Measurements from ENCODE around the gene SLC4A4. TPM values are rescaled to one million over a fixed set of nuclear protein-coding genes. Genes with fewer than 3 reads are reported as not detected.

The SLC4A4 gene
- total and polyA plus RNA-seq, 4 donors, result 3.2 to 78.6 (median 18.6) TPM

GRCh38 chr4:71366766-71367165, 27.9 kb downstream of the SLC4A4 start:
- Histone ChIP-seq H3K4me3 (no peak overlapping the region), H3K36me3 (ENCODE audit: control insufficient read depth in 4 of 4, insufficient read depth in 4 of 4, low read length in 4 of 4) (peaks cover 0 to 8% (median under 1%) of the 10 kb centered on the region in 4 donors), H3K9me3 (ENCODE audit: control insufficient read depth in 4 of 4, insufficient read depth in 3 of 4, low read length in 3 of 4) (no peaks in the 10 kb centered on the region), H3K27me3 (ENCODE audit: control insufficient read depth in 3 of 3, insufficient read depth in 3 of 3, low read length in 2 of 3) (no peaks in the 10 kb centered on the region), H3K4me1 (ENCODE audit: control insufficient read depth in 5 of 5, insufficient read depth in 5 of 5, low read length in 5 of 5) (peaks cover 0 to 2% (median 0%) of the 10 kb centered on the region in 5 donors), H3K27ac (ENCODE audit: low read depth in 1 of 2, low read length in 1 of 2) (no peak overlapping the region), H3K9ac (ENCODE audit: insufficient read depth in 1 of 2, low read length in 2 of 2) (no peak overlapping the region)
- WGBS, 2 donors, result 95 to 96% methylated on average over 3 of the region's 3 CpGs
- TF ChIP-seq CTCF (IDR thresholded peaks at IDR 0.05; ENCODE audit: control extremely low read depth, extremely low read depth), result no peak
- ATAC-seq (ENCODE audit: insufficient read depth, low FRiP score) (no peak), DNase-seq (no peak)

GRCh38 chr4:71367546-71367945, 28.7 kb downstream of the SLC4A4 start:
- Histone ChIP-seq H3K4me3 (no peak overlapping the region), H3K27me3 (ENCODE audit: control insufficient read depth in 3 of 3, insufficient read depth in 3 of 3, low read length in 2 of 3) (no peaks in the 10 kb centered on the region), H3K36me3 (ENCODE audit: control insufficient read depth in 4 of 4, insufficient read depth in 4 of 4, low read length in 4 of 4) (peaks cover 0 to 8% (median under 1%) of the 10 kb centered on the region in 4 donors), H3K9ac (ENCODE audit: insufficient read depth in 1 of 2, low read length in 2 of 2) (no peak overlapping the region), H3K9me3 (ENCODE audit: control insufficient read depth in 4 of 4, insufficient read depth in 3 of 4, low read length in 3 of 4) (no peaks in the 10 kb centered on the region), H3K4me1 (ENCODE audit: control insufficient read depth in 5 of 5, insufficient read depth in 5 of 5, low read length in 5 of 5) (peaks cover 0 to 7% (median 0%) of the 10 kb centered on the region in 5 donors), H3K27ac (ENCODE audit: low read depth in 1 of 2, low read length in 1 of 2) (no peak overlapping the region)
- DNase-seq (no peak), ATAC-seq (ENCODE audit: insufficient read depth, low FRiP score) (no peak)
- TF ChIP-seq CTCF (IDR thresholded peaks at IDR 0.05; ENCODE audit: control extremely low read depth, extremely low read depth), result no peak
- 93 to 94% methylated on average over 2 of the region's 2 CpGs for WGBS, 2 donors

- WGBS, 2 donors, result 88 to 90% methylated on average over 12 of the region's 12 CpGs
- ATAC-seq (ENCODE audit: insufficient read depth, low FRiP score) (no peak), DNase-seq (no peak)
- Histone ChIP-seq H3K27me3 (ENCODE audit: control insufficient read depth in 3 of 3, insufficient read depth in 3 of 3, low read length in 2 of 3) (no peaks in the 10 kb centered on the region), H3K9ac (ENCODE audit: insufficient read depth in 1 of 2, low read length in 2 of 2) (no peak overlapping the region), H3K27ac (ENCODE audit: low read depth in 1 of 2, low read length in 1 of 2) (no peak overlapping the region), H3K36me3 (ENCODE audit: control insufficient read depth in 4 of 4, insufficient read depth in 4 of 4, low read length in 4 of 4) (peaks cover 0 to 8% (median 2%) of the 10 kb centered on the region in 4 donors), H3K9me3 (ENCODE audit: control insufficient read depth in 4 of 4, insufficient read depth in 3 of 4, low read length in 3 of 4) (no peaks in the 10 kb centered on the region), H3K4me3 (no peak overlapping the region), H3K4me1 (ENCODE audit: control insufficient read depth in 5 of 5, insufficient read depth in 5 of 5, low read length in 5 of 5) (peaks cover 0 to 7% (median 0%) of the 10 kb centered on the region in 5 donors)
- TF ChIP-seq CTCF (IDR thresholded peaks at IDR 0.05; ENCODE audit: control extremely low read depth, extremely low read depth), result no peak
Measured at GRCh38 chr4:71368906-71369305, 30.1 kb downstream of the SLC4A4 start.

GRCh38 chr4:71369536-71369935, 30.7 kb downstream of the SLC4A4 start:
- Histone ChIP-seq H3K27me3 (ENCODE audit: control insufficient read depth in 3 of 3, insufficient read depth in 3 of 3, low read length in 2 of 3) (no peaks in the 10 kb centered on the region), H3K9me3 (ENCODE audit: control insufficient read depth in 4 of 4, insufficient read depth in 3 of 4, low read length in 3 of 4) (no peaks in the 10 kb centered on the region), H3K4me1 (ENCODE audit: control insufficient read depth in 5 of 5, insufficient read depth in 5 of 5, low read length in 5 of 5) (peaks cover 0 to 5% (median 0%) of the 10 kb centered on the region in 5 donors), H3K27ac (ENCODE audit: low read depth in 1 of 2, low read length in 1 of 2) (no peak overlapping the region), H3K4me3 (no peak overlapping the region), H3K36me3 (ENCODE audit: control insufficient read depth in 4 of 4, insufficient read depth in 4 of 4, low read length in 4 of 4) (peaks cover 0 to 8% (median 2%) of the 10 kb centered on the region in 4 donors), H3K9ac (ENCODE audit: insufficient read depth in 1 of 2, low read length in 2 of 2) (no peak overlapping the region)
- no peak for ATAC-seq (ENCODE audit: insufficient read depth, low FRiP score)
- TF ChIP-seq CTCF (IDR thresholded peaks at IDR 0.05; ENCODE audit: control extremely low read depth, extremely low read depth), result no peak
- DNase-seq, result no peak

Measured in lung (tissue), 12 donors.